ENCODE data around the gene SYT8.

The SYT8 gene

DNA sequence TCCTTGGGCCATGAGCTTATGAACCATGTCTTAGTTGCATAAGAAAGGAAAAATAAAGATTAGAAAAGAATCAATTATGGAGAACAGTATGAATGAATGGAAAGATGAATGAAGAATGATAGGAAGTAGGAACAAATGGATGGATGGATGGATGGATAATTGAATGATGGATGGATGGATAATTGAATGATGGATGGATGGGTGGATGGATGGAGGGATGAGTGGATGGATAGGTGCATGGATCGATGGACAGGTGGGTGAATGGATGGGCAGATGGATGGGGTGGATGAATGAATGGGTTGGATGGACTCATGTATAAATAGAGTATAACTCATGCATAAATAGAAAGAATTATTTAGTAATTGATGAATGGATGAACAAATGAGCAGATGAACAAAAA is 25.3 kb downstream of the SYT8 start:
- no peak for DNase-seq (ENCODE audit: low read depth in 2 of 2)

DNA sequence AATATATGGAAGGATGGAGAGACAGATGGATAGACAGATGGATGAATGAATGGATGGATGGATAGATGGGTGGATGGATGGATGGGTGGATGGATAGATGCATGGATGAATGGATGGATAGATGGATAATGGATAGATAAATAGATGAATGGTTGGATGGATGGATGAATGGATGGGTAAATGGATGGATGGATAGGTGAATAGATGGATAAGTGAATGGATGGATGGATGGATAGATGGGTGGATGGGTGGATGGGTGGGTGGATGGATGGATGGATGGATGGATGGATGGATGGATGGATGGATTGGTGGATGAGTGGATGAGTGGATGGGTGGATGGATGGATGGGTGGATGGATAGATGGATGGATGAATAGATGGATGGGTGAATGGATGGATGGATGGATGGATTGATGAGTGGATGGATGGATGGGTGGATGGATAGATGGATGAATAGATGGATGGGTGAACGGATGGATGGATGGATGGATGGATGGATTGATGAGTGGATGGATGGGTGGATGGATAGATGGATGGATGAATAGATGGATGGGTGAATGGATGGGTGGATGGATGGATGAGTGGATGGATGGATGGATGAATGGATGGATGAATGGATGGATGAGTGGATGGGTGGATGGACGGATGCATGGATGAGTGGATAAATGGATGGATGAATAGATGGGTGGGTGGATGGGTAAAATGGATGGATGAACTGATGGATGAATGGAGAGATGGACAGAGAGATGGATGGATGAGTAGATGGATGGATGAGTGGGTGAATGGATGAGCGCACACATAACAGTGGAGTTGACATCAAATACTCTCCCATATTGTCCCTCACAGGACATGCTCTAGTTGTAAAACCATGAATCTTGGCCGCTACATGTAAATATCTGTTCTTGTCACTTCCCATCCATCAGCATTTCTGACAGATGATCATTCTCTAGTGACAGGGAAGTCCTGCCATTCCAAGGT is 26.9 kb downstream of the SYT8 start:
- DNase-seq (ENCODE audit: low read depth in 2 of 2): no peak

DNA sequence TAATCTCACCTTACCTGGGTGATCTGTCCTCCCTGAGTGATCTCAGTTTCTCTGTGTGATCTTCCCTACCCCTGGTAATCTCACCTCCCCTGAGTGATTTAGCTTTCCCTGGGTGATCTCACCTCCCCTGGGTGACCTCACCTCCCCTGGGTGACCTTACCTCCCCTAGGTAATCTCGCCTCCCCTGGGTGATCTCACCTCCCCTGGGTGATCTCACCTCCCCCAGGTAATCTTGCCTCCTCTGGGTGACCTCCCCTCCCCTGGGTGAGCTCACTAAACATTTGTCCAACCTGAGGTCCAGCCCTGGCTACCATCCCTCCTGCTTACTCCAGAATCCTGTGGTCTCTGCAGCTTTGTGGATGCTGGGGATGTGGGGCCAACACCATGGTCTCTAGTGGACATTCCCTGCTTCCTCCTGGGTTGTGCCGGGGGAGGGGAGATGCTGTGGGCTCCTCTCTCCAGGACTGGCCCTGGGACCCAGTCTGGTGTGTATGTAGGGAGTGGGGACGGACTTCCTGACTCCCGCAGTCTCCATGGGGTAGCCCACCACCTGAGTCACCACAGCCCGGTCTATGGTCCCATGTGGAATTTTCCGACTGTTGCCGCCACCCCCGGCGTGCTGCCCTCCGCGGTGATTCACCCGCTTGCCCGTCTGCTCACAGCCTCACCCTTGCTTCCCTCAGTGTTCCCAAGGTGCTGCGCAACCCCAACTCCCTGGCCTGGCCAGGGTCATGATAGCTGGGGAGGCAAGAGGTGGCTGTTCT is 28.0 kb downstream of the SYT8 start:
- DNase-seq (ENCODE audit: low read depth in 2 of 2): no peak

DNA sequence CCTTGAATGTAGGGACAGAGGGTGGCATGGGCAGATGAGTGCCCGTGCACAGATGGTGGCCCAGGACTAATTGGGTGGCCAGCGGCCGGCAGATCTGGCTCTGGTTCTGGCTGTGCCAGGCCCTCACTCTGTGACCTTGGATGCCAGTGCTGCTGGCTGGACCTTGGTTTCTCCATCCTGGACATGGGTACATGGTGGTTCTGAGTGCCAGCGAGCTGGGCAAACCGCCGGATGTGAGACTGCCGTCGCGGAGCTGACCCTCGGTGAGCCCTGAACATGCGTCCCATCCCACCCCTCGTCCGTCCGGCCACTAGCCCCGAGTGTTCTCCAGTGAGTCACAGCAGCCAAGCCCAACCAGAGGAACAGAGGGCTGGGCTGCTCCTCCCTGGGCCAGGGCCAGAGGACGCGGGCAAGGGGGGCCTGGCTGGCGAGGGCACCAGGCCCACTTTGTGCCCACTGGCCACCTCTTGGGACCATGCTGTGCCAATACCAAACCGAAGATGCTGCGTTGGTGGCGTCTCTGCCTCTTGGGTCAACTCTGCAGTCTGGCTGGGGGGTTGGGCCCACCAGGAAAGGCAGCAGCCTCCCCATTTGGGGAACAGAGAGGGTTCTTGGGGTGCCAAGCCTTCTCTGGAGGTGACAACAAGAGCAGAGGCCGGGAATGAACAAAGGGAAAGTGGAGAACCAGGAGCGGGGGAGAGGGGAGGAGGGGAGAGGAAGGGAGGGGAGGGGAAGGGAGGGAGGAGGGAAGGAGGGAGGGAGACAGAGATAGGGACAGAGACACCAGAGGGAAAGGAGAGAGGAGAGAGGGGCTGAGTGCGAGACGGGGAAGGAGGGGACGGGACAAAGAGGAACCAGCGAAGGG is 28.8 kb downstream of the SYT8 start:
- no peak for DNase-seq (ENCODE audit: low read depth in 2 of 2)

DNA sequence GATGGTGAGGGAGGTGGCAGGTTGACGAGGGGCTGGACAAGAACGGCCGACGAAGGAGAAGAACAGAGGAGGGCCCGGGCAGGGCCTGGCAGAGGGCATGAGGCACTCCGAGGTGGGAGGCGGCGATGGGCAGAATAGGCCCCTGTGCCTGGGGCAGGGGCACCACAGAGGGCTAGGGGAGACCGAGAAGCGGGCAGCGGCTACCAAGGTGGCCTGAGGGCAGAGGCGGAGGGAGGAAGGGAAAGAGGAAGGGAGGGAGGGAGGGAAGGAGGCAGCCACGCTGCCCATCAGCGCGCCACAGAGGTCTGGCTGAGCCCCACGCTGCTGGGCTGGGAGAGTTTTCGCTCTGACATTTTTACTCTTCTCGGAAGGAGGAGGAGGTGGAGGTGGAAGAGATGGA is 29.4 kb downstream of the SYT8 start:
- DNase-seq (ENCODE audit: low read depth in 2 of 2): no peak

DNA sequence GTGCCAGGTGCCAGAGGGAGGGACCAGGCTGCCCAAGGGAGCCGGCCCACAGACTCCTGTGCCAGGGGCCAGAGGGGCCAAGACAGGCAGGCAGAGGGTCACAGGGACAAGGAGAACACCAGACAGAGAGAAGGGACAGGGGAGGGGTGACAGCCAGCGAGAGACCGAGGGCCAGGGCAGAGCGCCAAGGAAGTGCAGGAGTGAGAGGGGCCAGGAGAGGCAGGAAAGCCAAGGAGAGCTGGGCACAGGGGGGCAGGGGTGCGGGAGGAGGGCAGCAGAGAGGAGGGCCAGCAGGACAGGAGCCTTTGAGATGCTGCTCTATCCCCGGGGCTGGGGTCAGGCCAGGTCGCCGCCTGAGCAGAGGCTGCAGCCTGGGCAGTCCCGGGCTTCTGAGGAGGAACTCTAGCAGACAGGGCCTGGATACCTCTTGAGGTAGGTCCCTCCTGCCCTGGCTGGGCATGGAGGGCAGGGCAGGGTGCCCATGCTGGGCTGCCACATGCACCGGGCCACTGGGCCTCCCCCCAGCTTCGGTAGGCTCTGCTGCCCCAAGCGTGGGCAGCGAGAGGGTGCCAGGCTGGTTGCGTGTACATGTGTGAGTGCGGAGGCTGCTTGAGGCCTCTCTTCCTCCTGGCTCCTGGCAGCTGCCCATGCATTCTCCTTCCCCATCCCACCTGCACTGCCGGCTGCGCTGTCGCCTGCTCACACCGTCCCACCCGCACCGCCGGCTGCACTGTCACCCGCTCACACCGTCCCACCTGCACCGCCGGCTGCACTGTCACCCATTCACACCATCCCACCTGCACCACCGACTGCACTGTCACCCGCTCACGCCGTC is 30.3 kb downstream of the SYT8 start:
- DNase-seq (ENCODE audit: low read depth in 2 of 2): no peak

DNA sequence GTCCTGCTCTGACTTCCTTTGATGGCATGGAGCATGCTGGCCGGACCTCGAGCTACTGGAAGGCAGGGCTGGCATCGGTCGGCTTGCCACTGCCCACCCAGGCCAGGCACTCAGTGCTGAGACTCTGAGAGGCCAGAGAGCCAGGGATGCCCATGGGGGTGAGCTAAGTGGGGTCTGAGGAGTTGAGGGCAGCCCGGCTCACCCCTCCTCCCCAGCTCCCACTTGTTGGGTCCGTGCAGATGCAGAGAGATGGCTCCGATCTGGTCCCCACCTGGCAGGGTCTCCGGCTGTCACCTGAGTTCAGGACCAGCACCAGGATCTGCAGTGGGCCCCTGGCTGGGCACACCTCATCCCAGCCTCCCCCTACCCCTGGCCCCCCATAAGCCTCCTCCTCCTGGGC is 31.4 kb downstream of the SYT8 start:
- DNase-seq (ENCODE audit: low read depth in 2 of 2): no peak

DNA sequence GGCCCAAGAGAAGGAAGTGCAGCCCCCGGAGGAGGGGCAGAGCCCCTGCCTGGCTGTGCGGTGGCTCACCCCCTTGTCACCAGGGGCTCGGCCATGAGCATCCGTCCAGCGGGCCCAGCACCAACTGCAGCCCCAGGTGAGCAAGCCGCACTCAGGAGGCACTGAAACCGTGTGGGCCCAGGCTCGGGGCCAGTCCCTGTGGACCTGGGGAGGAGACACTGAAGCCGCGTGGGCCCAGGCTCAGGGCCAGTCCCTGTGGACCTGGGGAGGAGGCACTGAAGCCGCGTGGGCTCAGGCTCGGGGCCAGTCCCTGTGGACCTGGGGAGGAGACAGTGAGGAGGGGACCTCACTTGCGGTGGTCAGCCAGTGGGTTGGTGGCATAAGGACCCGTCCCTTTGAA is 32.0 kb downstream of the SYT8 start:
- DNase-seq (ENCODE audit: low read depth in 2 of 2): no peak

DNA sequence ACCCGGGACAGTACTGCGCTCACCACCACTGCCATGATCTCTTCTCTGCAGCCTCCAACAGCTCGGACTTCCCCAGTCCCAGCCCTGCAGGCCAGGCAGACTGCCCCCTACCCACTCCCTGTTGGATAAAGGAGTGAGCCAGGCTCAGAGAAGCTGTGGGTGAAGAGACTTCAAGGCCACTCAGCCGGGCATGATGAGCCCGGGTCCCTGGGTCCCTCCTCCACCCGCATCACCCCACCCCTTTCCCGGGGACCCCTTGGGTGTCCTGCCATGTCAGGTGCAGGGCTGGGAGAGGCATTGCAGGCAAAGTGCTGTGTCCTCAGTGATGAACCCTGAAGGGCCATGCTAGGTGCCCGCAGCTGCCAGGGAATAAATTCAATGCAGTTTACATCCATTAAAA is 32.6 kb downstream of the SYT8 start:
- no peak for DNase-seq (ENCODE audit: low read depth in 2 of 2)

DNA sequence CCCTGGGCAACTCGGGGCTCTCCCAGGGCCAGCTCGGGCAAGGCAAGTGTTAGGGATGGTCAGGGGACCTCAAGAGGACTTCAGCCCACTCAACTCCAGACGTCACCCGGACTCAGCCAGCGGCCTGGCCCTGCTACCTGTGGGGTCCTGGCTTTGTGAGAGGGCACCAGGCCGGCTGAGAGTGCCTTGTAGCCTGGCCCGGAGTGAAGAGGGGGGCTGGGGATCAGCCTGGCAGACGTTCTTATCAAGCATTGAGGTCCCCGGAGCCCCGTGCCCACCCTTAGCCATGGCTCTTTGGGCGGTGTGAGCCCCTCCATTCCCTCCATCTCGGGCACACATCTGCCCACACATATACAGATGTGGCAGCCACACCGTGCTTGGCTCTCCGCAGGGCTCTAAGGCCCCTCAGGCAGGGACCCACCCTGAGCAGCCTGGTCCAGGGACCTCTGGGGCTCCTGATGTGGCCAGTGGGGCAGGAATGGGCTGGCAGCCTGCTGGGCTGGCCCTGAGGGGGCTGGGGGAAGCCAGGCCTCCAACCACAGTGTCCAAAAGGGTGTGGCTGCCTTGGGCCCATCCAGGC is 33.4 kb downstream of the SYT8 start:
- DNase-seq (ENCODE audit: low read depth in 2 of 2): no peak

DNA sequence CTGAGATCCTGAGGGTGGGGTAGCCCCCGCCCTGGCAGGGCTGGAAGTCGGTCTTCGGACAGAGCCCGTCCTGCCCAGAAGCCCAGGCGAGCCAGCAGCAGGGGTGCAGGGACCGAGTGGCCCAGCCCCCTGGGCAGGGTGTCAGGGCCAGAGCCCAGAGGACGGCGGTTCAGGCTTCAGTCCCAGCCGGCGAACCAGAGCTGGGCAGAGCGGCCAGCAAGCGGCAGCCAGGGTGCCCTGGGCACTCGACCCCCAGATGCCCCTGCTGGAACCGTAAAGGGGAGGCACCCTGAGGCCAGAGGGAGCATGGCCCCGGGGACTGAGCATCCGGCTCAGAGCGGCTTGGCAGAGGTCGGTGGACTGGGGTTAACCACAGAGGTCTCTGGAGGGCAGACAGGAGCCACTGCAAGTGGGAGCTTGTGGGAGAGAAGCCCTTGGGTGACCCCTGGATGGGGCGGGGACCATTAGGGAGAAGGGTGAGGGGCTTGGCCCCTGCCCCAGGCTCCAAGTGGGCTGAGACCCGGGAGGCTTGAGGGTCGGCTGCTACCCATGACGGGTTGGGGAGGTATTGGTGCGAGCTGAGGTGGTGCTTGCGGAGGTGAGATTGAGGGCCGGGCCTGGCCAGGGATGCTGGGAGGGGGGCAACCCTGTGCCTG is 34.0 kb downstream of the SYT8 start:
- no peak for DNase-seq (ENCODE audit: low read depth in 2 of 2)

DNA sequence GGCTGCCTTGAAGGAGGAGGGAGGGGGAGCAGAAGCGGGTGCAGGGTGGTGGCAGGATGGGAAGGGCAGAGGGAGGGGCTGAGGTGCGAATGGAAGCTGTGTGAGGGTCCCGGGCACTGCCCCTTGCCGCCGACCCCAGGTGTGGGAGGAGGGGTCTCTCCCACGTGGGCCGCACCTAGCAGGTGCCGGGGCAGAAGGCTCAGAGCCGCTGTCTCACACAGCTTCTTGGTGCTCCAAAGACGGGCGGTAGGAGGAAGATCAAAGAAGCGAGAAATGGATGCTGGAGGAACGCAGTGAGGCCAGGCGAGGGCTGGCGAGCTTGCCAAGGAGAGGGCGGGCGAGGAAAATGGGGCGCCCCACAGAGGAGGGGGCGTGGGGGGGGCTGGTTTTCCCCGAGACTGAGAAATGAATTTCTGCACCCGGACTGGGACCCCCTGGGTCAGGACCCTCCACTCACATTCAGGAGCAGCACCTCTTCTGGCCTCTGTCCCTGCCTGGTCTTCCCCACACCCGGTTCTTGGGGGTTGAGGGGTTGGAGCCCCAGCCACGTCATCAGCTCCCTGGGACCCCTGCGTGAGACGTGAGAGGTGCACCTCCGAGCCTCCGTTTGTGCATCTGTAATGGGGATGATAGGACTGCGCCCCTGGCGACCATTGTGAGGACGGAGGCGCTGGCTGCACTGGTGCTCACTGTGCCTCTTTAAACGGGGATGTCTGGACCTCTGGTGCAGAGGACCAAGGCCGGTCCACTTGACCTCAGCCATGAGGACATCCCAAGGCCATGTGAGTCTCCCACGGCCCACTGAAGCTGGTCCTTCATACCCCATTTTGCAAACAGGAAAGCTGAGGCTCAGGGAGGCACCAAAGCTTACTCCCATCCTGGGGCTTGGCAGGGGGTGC is 34.9 kb downstream of the SYT8 start:
- no peak for DNase-seq (ENCODE audit: low read depth in 2 of 2)

DNA sequence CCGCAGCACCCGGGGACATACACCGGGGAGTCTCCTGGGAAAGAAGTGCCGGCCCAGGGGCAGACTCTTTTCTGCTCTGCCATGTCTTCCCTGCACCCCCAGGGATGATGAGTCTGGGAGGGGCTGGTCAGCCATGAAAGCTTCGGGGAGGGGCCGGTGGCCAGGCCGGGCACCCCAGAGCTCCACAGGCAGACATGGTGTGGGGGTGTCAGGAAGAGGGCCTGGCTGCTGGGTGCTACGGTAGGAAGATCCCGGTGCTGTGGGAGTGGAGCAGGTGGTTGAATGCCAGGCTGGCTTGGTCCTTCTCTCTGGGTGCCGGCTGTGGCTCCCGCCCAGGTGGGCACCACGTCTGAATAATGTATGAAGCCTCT is 35.5 kb downstream of the SYT8 start:
- no peak for DNase-seq (ENCODE audit: low read depth in 2 of 2)

DNA sequence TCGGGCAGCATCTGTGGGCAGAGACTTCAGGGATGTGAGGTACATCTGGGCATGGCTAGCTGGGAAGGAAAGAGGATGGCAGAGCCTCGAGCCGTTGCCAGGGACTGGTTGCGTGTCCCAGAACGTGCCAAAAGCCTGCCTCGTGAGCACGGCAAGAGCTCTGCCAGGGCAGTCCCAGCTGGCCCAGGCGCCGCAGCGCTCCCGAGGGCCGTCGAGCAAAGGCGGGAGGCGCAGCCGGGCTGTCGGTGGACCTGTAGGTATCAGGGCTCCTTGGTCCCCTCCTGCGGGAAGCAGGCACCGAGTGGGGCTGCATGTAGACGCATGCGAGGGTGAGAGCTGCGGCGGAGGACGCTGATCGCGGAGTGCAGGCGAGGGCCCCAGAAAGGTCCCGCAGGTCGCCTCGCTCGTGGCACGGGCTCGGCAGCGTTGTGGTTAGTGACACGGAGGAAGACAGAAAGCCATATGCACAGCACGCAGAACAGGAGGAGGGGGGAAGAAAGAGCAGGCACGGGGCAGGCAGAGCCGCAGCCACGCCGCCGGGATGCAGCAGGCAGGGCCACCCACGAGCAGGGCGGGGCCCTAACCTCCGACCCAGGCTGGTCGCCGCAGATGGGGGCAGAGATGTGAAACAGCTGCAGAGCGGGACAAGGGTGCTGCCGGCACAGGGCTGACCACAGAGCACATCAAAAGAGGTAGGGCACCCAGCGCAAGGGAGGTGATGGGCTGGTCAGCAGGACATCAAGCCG is 36.1 kb downstream of the SYT8 start:
- no peak for DNase-seq (ENCODE audit: low read depth in 2 of 2)

DNA sequence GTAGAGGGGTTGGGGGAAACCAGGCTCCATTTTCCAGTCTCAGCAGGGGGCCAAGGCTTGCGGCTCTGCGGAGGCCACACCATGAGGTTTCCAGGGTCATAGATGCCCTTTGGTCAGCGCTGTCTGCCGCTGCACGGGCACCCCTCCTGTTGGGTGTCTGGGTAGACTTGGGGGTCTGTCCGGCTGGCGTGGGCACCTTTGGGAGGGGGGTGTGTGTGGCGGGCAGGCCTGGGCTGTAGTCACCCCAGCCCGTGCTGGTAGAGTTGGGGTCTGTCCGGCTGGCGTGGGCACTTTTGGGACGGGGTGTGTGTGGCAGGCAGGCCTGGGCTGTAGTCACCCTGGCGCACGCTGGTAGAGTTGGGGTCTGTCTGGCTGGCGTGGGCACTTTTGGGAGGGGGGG is 36.7 kb downstream of the SYT8 start:
- DNase-seq (ENCODE audit: low read depth in 2 of 2): no peak

DNA sequence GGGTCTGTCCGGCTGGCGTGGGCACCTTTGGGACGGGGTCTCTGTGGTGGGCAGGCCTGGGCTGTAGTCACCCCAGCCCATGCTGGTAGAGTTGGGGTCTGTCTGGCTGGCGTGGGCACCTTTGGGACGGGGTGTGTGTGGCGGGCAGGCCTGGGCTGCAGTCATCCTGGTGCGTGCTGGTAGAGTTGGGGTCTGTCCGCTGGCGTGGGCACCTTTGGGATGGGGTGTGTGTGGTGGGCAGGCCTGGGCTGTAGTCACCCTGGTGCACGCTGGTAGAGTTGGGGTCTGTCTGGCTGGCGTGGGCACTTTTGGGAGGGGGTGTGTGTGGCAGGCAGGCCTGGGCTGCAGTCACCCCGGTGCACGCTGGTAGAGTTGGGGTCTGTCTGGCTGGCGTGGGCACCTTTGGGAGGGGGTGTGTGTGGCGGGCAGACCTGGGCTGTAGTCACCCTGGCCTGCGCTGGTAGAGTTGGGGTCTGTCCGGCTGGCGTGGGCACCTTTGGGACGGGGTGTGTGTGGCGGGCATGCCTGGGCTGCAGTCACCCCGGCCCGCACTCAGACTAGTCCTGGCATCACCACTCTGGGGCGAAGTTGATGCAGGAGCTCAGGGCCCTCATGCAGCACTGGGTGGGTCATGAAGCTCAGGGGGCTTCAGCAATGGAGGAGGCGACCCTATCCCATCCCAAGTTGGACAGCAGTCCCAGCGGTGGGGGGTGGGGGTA is 37.6 kb downstream of the SYT8 start:
- DNase-seq (ENCODE audit: low read depth in 2 of 2): no peak

DNA sequence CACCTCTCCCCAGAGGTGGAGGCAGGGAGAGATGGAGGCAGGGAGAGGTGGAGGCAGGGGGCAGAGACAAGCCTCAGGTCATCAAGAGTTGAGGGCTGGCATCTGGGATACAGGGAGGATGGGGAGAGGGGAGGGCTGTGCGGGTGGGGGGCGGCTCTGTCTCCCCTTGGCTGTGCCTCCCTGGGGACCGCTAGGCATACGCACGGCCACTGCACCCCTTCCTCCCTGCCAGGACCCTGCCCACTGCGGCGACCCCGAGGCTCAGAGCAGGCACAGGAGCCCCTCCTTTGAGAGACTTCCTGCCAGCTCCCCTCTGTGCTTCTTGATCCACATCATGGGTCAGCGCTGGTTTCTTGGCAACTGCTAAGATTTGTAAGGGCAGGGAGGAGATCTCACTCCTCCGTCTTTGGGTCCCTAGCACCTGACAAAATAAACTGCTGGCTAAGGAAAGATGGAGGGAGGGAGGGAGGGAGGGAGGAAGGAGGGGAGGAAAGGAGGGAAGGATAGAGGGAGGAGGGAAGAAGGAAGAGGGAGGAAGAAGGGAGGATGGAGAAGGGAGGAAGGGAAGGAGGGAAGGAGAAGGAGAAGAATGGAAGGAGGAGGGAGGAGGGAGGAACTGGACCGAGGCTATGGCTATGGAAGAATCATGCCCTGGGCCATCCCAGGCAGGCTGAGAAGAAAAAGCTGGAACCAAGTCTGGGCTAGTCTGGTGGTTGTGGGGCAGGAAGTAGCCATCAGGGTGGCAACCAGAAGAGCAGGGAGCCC is 38.4 kb downstream of the SYT8 start:
- DNase-seq (ENCODE audit: low read depth in 2 of 2): no peak
